Central memory CD8-positive, alpha-beta T cell (primary cell): Measurements from ENCODE around the gene FBXW8.
A peak's percentile ranks its signal among the peaks of the same experiment; 100 is the strongest.

Source experiments
- ATAC-seq: fragments of 150-1000 bp; cut with Tn5 transposase; replicated peaks from 2 replicates; pipeline ENCODE4 v1.10.0; 2022; ENCODE audit warnings: mild to moderate bottlenecking, moderate FRiP score, moderate number of reproducible peaks; ENCODE audit not compliant: poor library complexity, severe bottlenecking; ENCODE audit errors: extremely low read depth
- DNase-seq, 2 donors: peaks; one replicate each; pipeline ENCODE4 v3.0.0; 2021; ENCODE audit warnings: low spot score in 2 of 2
- H3K27ac Mint-ChIP-seq: one replicate; pipeline ENCODE4 v1.8.0; 2022; ENCODE audit warnings: low read depth, mild to moderate bottlenecking, moderate library complexity, mixed read lengths
- H3K27me3 Mint-ChIP-seq: one replicate; pipeline ENCODE4 v1.8.0; 2022; ENCODE audit warnings: mixed read lengths
- H3K36me3 Mint-ChIP-seq: one replicate; pipeline ENCODE4 v1.8.0; 2022; ENCODE audit warnings: mild to moderate bottlenecking, moderate library complexity, mixed read lengths; ENCODE audit not compliant: insufficient read depth
- H3K4me1 Mint-ChIP-seq: one replicate; pipeline ENCODE4 v1.8.0; 2022; ENCODE audit warnings: mixed read lengths
- H3K4me3 Mint-ChIP-seq: one replicate; pipeline ENCODE4 v1.8.0; 2022; ENCODE audit warnings: mild to moderate bottlenecking, moderate library complexity, mixed read lengths
- H3K9me3 Mint-ChIP-seq: one replicate; pipeline ENCODE4 v1.8.0; 2022; ENCODE audit warnings: mixed read lengths

Gene FBXW8

GRCh38 chr12:116934908-116935705 is 24.4 kb downstream of the FBXW8 start:
- DNase-seq (no peak), ATAC-seq (no peak)
- no peaks in the 10 kb centered on the region for H3K27me3 Mint-ChIP-seq
- H3K4me1 Mint-ChIP-seq = peaks cover 27% of the 10 kb centered on the region
- no peak overlapping the region for H3K27ac Mint-ChIP-seq
- H3K9me3 Mint-ChIP-seq = no peaks in the 10 kb centered on the region
- H3K4me3 Mint-ChIP-seq = no peak overlapping the region
- peaks cover 14% of the 10 kb centered on the region for H3K36me3 Mint-ChIP-seq

GRCh38 chr12:116937640-116938039 is 26.9 kb downstream of the FBXW8 start:
- H3K27ac Mint-ChIP-seq = no peak overlapping the region
- no peak overlapping the region for H3K4me3 Mint-ChIP-seq
- H3K9me3 Mint-ChIP-seq = no peaks in the 10 kb centered on the region
- DNase-seq (no peak), ATAC-seq (no peak)
- no peaks in the 10 kb centered on the region for H3K27me3 Mint-ChIP-seq
- peaks cover 17% of the 10 kb centered on the region for H3K4me1 Mint-ChIP-seq
- peaks cover 13% of the 10 kb centered on the region for H3K36me3 Mint-ChIP-seq

DNA sequence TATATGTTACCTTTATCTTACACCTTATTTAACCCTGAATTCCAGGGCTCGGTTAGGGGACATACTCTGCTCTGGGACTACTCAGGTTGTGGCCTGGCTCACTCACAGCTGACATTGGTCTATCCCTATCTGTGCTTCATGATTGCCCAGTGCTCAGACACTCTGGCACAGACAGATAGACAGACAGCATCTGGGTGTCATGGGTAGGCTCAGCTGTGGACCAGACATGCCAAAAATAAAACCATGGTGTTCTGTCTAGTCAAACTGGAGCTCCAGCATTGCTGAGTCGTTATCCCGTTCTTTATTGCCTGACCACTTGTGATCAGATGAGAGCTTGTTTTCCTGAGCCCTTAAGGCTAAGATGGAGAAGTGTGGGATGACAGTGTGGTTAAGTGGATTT is 29.0 kb downstream of the FBXW8 start:
- ATAC-seq (no peak), DNase-seq (no peak)
- peaks cover 11% of the 10 kb centered on the region for H3K36me3 Mint-ChIP-seq
- no peaks in the 10 kb centered on the region for H3K27me3 Mint-ChIP-seq
- peaks cover 17% of the 10 kb centered on the region for H3K4me1 Mint-ChIP-seq
- H3K4me3 Mint-ChIP-seq = no peak overlapping the region
- H3K9me3 Mint-ChIP-seq = peaks cover 5% of the 10 kb centered on the region
- no peak overlapping the region for H3K27ac Mint-ChIP-seq

GRCh38 chr12:116941188-116941587 is 30.4 kb downstream of the FBXW8 start:
- Mint-ChIP-seq H3K4me1 (peaks cover 17% of the 10 kb centered on the region), H3K9me3 (peaks cover 5% of the 10 kb centered on the region), H3K36me3 (peaks cover 14% of the 10 kb centered on the region), H3K27me3 (no peaks in the 10 kb centered on the region), H3K4me3 (no peak overlapping the region), H3K27ac (no peak overlapping the region)
- DNase-seq (no peak), ATAC-seq (no peak)

DNA sequence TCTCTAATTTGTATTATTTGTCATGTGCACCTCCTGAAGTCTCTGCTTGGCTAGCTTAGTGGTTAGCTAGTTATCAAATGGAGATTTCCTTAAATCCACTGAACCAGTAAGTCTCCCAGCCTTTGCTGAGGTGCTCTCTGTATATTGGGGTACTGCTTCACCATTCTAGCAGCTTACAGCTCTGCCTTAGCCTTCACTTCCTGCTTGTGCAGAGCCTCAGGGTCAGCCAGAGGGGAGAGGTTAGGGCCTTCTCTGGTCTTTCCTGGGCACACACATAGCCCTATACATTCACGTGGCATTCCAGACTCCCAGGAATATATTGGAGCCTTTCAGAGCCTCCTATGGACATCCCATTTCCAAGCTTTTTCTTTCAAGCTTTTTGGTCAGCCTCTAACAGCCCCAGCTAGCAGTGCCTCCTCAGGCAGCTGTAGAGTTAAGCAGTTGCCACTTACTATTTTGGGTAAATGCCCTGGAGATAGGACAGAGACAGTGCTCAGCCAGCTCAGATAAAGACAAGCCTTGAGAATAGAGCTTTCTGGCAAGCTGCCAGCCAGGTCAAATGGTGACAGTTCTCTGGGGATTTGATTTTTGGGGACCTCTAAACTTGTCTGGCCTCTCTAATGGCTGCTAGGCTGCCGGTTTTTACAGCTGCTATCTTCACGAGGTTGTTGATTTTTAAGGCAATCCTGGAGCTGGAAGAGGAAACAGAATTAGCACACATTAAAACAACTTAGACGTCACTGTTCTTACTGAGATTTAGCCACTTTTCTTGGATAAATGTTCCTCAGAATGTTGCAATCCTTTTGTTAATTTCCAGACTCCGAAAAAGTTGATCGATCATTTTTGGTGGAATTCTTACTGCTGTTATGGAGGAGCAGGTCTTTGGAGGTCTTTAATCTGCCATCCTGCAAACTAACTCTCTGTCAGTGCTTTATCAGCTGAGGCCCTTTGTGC is 32.9 kb downstream of the FBXW8 start:
- Mint-ChIP-seq H3K4me3 (no peak overlapping the region), H3K27me3 (no peaks in the 10 kb centered on the region), H3K36me3 (peaks cover 13% of the 10 kb centered on the region), H3K27ac (no peak overlapping the region), H3K9me3 (peaks cover 5% of the 10 kb centered on the region), H3K4me1 (peaks cover 5% of the 10 kb centered on the region)
- no peak for DNase-seq
- no peak for ATAC-seq

- Mint-ChIP-seq H3K27ac (no peak overlapping the region), H3K9me3 (peaks cover 5% of the 10 kb centered on the region), H3K36me3 (peaks cover 19% of the 10 kb centered on the region), H3K4me3 (no peak overlapping the region), H3K4me1 (no peaks in the 10 kb centered on the region), H3K27me3 (no peaks in the 10 kb centered on the region)
- no peak for ATAC-seq
- no peak for DNase-seq
Measured at GRCh38 chr12:116945886-116946550, 35.3 kb downstream of the FBXW8 start.

DNA sequence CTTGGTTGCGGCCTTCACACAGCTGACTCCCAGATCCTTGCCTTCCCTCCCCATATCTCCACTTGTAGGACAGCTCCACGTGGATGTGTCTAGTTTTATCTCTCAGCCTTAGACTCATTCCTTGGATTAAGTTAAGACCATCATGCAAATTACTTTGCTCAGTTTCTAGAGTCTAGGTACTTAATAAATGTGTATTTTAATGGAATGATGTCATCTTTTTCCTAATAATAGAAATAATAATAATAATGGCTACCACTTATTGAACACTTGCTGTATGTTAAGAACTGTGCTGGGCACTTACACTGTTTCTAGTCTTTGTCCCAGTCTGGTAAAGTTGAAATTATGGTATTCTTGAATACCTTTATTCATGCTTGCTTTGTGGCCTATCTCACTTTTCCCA is 37.5 kb downstream of the FBXW8 start:
- peaks cover 2% of the 10 kb centered on the region for H3K9me3 Mint-ChIP-seq
- H3K27me3 Mint-ChIP-seq = no peaks in the 10 kb centered on the region
- peaks cover 15% of the 10 kb centered on the region for H3K36me3 Mint-ChIP-seq
- no peaks in the 10 kb centered on the region for H3K4me1 Mint-ChIP-seq
- H3K4me3 Mint-ChIP-seq = no peak overlapping the region
- ATAC-seq (no peak), DNase-seq (no peak)
- no peak overlapping the region for H3K27ac Mint-ChIP-seq

- Mint-ChIP-seq H3K27me3 (no peaks in the 10 kb centered on the region), H3K36me3 (peaks cover 11% of the 10 kb centered on the region), H3K4me1 (peaks cover 6% of the 10 kb centered on the region), H3K9me3 (no peaks in the 10 kb centered on the region), H3K4me3 (no peak overlapping the region), H3K27ac (no peak overlapping the region)
- DNase-seq (no peak), ATAC-seq (no peak)
Measured at GRCh38 chr12:116950628-116951325, 40.0 kb downstream of the FBXW8 start.

- no peak overlapping the region for H3K4me3 Mint-ChIP-seq
- no peak overlapping the region for H3K27ac Mint-ChIP-seq
Measured at GRCh38 chr12:116954710-116955381, 44.1 kb downstream of the FBXW8 start.

DNA sequence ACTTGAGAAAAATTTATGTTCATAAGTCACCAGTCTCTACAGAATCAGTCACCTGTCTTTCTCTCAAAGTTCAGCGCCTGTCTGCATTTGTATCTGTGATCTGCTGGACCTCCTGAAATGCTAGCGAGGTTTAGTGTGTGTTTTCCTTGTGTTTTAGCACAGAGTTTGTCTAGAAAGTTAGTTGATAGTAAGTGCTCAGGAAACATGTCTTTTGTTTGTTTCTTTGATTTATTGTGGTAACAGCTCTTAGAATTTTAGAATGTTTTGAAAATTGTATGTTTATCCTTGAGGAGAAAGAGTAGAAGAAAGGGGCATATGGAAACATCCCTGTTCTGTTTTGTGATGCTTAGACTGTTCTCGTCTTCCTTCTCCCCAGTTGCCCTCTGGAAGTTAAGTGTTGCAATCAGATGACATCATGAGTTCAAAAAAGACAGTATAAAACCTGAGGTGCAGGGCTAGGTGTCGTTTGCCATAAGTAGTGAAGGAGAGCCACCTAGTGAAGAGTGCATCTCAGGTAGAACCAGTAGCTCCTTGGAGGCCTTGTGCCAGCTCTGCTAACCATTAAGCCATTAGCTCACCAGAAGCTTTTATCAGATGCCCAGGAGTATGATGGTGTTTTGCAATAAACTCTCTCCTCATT is 44.8 kb downstream of the FBXW8 start:
- DNase-seq (no peak), ATAC-seq (peak; percentile 36)
- Mint-ChIP-seq H3K36me3 (peaks cover 2% of the 10 kb centered on the region), H3K27me3 (no peaks in the 10 kb centered on the region), H3K4me1 (peaks cover 15% of the 10 kb centered on the region), H3K4me3 (no peak overlapping the region), H3K9me3 (no peaks in the 10 kb centered on the region), H3K27ac (no peak overlapping the region)

More at GRCh38 chr12:116954710-116955381, 44.1 kb downstream of the FBXW8 start:
- no peak for DNase-seq
- H3K4me1 Mint-ChIP-seq = peaks cover 9% of the 10 kb centered on the region
- H3K27me3 Mint-ChIP-seq = no peaks in the 10 kb centered on the region
- H3K9me3 Mint-ChIP-seq = no peaks in the 10 kb centered on the region
- ATAC-seq = no peak
- peaks cover 4% of the 10 kb centered on the region for H3K36me3 Mint-ChIP-seq

DNA sequence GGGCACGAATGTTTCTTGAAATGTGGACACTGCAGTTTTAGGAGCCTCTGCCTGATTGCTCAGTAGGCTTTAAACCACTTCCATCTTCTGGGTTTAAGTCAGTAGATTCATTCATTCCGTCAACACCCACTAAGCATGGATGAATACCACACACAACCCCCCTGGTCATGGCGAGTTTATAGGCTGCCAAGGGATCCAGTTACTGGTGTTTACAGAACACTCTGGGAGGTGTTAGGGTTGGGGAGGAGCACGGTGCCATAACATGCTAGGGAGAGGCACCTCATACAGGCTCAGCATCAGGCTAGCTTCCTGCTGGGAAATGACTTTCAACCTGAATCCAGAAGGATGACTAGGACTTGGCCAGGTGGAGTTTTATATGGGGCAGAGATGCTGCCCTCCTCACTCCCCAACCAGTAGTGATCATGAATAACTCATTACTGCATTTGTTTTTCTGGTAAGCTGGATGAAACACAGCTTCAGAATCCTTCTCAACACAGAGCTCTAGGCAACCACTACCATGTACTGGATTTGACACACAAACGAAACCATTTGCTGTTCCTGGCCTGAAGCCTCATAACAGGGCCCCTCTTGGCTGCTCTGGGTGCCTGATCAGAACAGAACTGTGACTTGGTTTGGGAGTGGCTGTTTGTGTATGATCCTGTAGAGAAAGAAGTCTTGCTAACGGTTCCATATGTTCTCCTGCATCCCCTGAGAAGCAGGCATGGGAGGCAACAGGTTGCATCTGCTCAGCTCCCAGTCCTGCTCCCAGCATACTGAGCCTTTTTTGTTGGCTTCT is 47.9 kb downstream of the FBXW8 start:
- peaks cover 38% of the 10 kb centered on the region for H3K4me1 Mint-ChIP-seq
- DNase-seq (no peak), ATAC-seq (no peak)
- H3K27ac Mint-ChIP-seq = no peak overlapping the region
- no peaks in the 10 kb centered on the region for H3K27me3 Mint-ChIP-seq
- no peaks in the 10 kb centered on the region for H3K9me3 Mint-ChIP-seq
- H3K36me3 Mint-ChIP-seq = peaks cover 4% of the 10 kb centered on the region
- no peak overlapping the region for H3K4me3 Mint-ChIP-seq
